Epithelial cell of esophagus (primary cell): ENCODE results near the gene ELMO3.
A peak's percentile ranks its signal among the peaks of the same experiment; 100 is the strongest.

Experiments
- DNase-seq: peaks from one replicate; pipeline ENCODE4 v3.0.0; 2010; ENCODE audit warnings: low read depth
- H3K4me3 ChIP-seq: 2 replicates; pipeline ENCODE4 v1.5.1; 2011; ENCODE audit warnings: mild to moderate bottlenecking, low read length, control low read depth
- TF ChIP-seq, protein P1 (sequence below): IDR thresholded peaks from 2 replicates; pipeline ENCODE4 v1.5.1; 2011; ENCODE audit warnings: low read depth, mild to moderate bottlenecking, low read length, control low read depth, inconsistent platforms; ENCODE audit not compliant: insufficient read depth; ENCODE audit errors: missing control alignments

Gene ELMO3

DNA sequence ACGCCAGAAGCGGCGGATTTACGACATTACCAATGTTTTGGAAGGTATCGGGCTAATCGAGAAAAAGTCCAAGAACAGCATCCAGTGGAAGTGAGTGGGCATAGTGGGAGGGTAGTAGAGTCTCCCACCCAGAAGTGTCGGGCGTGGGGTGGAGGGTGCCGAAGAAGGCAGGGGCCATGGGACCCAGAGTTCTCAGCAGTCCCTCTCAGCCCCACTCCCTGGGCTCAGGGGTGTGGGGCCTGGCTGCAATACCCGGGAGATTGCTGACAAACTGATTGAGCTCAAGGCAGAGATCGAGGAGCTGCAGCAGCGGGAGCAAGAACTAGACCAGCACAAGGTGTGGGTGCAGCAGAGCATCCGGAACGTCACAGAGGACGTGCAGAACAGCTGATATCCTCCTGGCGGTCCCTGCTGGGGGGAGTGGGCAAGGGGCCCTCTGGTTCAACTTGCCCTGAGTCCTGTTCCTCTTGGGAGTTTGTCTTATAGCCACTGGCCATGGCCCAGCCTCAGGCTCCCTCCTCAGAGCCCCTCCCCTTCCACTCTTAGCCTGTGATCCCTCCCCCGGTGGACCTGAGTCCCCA, 6.1 kb upstream of the ELMO3 start:
- TF ChIP-seq, protein P1, sequence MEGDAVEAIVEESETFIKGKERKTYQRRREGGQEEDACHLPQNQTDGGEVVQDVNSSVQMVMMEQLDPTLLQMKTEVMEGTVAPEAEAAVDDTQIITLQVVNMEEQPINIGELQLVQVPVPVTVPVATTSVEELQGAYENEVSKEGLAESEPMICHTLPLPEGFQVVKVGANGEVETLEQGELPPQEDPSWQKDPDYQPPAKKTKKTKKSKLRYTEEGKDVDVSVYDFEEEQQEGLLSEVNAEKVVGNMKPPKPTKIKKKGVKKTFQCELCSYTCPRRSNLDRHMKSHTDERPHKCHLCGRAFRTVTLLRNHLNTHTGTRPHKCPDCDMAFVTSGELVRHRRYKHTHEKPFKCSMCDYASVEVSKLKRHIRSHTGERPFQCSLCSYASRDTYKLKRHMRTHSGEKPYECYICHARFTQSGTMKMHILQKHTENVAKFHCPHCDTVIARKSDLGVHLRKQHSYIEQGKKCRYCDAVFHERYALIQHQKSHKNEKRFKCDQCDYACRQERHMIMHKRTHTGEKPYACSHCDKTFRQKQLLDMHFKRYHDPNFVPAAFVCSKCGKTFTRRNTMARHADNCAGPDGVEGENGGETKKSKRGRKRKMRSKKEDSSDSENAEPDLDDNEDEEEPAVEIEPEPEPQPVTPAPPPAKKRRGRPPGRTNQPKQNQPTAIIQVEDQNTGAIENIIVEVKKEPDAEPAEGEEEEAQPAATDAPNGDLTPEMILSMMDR = no peak
- DNase-seq = no peak
- H3K4me3 ChIP-seq = peak overlapping the region; percentile 69

DNA sequence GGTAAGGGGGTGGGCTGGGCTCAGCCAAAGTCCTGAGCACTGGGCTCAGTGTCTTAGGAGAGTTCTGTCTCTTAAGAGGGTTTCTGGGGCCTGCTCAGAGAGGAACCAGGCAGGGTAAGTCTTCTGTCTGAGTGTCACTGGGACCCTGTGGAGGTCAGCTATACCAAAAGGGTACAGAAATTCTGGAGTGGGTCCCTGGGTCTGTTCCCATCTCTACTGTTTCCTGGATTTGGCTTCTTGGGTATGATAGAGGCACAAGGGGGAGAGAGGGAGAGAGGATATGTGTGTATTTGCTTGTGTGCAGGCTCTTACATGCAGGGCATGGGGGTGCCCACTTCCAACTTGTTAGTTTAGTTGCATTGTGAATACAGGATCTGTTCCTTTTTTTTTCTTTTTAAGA, 5.4 kb upstream of the ELMO3 start:
- no peak for DNase-seq
- TF ChIP-seq, protein P1 = no peak
- H3K4me3 ChIP-seq = peak overlapping the region; percentile 69

DNA sequence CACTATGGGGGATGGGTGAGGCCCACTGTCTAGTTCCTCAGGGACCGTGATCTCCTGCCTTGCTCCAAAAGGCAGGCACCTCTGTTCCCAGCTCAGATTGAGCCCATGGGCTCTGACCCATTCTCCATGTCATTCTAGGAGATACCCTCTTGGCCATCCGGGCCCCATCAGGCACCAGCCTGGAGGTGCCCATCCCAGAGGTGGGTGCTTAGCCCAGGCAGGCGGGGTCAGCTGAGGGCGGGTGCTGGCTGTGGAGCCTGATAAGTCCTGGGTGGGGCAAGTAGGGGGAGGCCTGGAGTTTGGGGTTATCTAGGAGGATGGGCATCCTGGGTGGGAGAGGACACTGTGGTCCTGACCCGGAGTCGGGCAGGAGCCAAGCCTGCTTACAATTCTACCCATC, 4.7 kb upstream of the ELMO3 start:
- no peak for DNase-seq
- H3K4me3 ChIP-seq = no peak overlapping the region
- TF ChIP-seq, protein P1 = no peak

DNA sequence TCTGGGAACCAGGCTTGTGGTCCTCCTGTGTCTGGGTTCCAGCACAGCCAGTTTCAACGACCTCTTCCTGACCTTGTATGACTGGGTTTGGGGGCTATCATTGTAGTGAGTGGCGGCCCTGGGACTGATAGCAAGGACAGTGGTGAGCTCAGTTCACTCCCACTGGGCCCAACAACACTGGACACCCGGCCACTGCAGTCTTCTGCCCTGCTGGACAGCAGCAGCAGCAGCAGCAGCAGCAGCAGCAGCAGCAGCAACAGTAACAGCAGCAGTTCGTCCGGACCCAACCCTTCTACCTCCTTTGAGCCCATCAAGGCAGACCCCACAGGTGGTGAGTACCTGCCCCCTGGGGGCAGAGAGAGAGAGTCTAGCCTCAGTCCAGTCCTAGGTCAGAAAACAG, 3.3 kb upstream of the ELMO3 start:
- H3K4me3 ChIP-seq = no peak overlapping the region
- TF ChIP-seq, protein P1 = no peak

DNA sequence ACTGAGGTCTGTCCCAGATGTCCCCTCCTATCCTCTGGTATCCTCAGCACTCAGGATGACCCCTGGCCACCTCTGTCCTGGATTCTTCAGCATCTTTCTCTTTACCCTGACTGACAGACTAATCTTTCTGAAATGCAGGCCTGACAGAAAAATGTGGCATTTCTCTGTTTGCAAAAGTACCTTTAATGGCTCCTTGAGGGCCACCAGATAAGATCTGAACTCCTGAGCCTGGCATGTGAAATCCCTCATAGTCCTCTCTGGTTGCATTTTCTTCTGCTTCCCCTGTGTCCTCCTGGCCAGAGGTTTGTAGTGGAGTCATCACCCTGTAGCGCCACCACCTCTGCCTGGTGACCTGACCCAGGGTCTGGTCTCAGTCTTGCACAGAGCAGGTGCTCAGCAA, 2.0 kb upstream of the ELMO3 start:
- no peak for DNase-seq
- H3K4me3 ChIP-seq = no peak overlapping the region
- TF ChIP-seq, protein P1 = no peak

More for the DNA sequence above, 3.3 kb upstream of the ELMO3 start:
- DNase-seq = no peak

DNA sequence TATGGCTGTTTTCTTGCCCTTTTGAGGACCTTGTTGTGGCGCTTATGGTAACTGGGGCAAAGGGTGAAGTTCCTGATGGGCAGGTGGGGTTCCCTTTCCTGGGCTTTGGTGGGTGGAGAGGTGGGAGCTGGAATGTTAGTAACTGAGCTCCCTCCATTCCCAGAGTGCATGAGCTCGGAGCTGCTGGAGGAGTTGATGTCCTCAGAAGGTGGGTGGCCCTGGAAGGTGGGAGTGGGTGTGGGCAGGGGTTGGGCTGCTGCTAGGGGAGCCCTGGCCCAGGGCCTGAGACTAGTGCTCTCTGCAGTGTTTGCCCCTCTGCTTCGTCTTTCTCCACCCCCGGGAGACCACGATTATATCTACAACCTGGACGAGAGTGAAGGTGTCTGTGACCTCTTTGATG, 1.2 kb upstream of the ELMO3 start:
- TF ChIP-seq, protein P1 = no peak
- no peak overlapping the region for H3K4me3 ChIP-seq
- DNase-seq = no peak

DNA sequence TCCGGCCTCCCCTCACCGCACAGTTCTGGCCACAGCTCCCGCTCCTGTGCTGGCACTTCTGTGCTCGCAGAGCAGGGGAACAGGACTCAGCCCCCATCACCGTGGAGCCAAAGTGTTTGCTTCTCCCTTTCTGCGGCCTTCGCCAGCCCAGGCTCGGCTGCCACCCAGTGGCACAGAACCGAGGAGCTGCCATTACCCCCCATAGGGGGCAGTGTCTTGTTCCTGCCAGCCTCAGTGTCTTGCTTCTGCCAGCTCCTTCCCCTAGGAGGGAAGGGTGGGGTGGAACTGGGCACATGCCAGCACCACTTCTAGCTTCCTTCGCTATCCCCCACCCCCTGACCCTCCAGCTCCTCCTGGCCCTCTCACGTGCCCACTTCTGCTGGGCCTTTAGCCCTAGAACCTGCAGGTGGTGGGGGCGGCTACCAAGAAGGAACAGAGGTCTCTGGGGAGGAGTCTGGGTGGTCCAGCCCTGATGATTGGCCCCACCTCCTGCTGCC, 645 bp upstream of the ELMO3 start:
- TF ChIP-seq, protein P1 = peak; percentile 99
- H3K4me3 ChIP-seq = peak overlapping the region; percentile 87
- peak; percentile 82 for DNase-seq
